AG08396 (cell line): ENCODE results near the gene GBX1.

Source experiments
- DNase-seq: peaks from one replicate; pipeline ENCODE4 v3.0.0; 2012; ENCODE audit warnings: low spot score, mixed read lengths

Gene GBX1

DNA sequence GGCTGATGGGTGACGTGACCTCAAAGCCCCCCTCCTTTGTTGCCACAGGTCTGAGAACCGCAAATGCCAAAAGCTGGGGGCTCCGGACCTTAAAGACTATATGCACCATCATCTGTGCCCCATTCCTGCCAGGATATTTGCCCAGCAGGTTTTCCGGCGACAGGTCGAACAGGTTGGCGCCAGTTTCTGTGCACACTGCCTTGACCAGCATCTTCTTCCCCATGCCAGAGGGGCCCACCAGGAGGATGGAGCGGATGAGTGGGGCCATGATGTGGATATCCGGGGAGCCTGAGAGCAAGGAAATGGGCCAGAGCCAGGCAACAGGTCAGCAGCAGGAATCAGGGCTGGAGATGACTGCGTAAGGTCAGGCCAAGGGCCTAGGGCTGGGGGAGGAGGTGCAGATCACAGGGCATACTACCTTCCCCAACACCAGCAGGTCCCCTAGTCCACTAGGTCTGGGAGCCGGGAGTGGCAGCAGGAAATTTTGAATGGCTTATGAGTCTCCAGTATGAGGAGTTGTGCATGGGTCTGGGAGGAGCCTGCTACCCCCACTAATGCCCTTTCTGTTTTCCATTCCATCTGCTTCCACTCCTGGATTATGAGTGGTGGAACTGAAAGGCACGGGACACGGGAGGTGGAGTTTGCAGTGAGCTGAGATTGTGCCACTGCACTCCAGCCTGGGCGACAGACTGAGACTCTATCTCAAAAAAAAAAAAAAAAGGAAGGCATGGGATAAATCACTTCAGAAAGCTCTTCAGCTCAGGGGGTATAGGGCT is 25.9 kb upstream of the GBX1 start:
- DNase-seq, result no peak

DNA sequence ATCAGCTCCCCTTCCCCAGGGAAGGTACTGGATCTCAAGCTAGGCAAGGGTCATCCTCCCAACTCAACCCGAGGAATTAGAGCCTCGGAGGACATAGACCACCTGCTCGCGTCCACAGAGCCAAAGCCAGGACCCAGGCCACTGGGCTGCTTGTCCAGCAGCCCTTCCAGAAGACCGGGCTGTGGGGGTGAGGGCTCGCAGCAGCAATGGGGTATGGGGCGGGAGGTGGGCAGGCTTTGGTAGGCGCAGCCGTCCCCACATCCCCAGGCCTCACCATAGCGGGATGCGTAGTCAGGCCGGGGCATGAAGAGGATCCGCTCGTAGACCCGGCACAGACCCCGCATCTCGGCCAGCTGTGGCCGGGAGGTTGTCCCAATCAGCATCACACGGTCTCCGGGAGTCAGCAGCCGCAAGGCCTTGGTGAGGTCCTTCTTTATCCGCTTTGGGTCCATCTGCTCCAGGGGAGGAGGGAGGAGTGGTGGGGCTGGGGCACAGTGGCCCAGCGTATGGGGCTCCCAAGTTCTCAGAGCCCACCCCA is 24.6 kb upstream of the GBX1 start:
- DNase-seq, result no peak

DNA sequence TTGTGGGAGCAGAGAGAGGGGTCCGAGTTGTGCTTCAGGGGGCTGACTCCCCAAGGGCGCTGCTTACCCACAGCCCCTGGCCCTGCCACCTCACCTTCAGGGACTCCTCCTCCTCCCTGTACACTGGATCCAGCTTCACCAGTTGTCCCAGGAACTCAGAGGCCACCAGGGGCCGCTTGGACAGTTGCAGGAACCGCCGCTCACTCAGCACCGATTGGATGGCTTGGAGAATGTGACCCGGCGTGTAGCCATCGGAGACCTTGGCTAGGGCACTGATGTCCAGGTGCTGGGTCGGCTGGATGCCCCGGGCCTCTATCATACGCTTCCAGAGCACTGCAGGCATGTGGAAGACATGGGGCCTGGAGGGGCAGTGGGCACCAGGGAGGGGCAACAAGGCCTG is 24.1 kb upstream of the GBX1 start:
- no peak for DNase-seq

GRCh38 chr7:151189038-151189437 is 21.5 kb upstream of the GBX1 start:
- DNase-seq, result no peak

GRCh38 chr7:151188252-151188542 is 20.7 kb upstream of the GBX1 start:
- no peak for DNase-seq

DNA sequence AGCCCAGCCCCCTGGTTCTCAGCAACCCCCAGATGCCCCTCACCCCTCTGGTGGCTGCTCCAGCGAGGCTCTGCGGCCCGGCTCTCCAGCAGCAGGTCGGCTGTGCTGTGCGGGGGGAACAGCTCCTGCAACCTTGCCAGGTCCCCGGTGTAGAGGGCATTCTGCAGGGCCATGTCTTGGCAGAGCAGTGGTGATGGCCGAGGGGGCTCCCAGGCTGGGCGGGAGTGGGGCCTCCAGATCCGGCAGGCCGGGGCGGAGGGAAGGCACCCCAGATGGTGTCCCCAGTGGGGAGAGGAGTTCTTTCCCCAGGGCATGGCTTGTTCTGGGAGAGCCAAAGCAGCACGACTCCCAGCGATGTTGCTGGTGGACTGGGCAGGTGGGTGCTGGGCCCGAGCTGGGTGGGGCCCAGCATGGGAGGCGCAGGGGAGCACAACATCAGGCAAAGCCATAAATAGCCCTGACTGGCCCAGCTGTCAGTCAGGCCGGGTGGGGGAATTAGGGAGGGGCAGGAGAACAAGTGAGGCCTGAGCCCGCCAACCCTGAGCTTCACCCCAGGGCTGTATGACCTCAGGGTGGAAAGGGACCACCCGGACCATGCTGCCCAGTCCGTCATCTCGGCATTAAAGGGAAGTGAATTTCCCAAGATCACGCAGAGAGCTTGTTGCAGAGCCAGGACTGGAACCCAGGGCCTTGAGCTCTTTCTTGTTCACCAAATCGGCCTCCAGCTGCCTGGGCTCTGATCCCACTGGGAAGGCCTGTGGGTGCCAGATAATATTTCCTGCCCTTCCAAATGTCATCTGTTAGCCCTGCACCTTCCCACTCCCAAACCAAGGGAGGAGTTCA is 20.1 kb upstream of the GBX1 start:
- DNase-seq, result no peak

GRCh38 chr7:151186640-151187408 is 19.3 kb upstream of the GBX1 start, which contains the start of gene ASB10:
Gene ASB10, minus strand, starts transcription at chr7:151187250. Its CDS starts 120 bp downstream, at chr7:151187130.
- no peak for DNase-seq

GRCh38 chr7:151185762-151186639 is 18.5 kb upstream of the GBX1 start:
- DNase-seq, result no peak

- DNase-seq, result no peak
These were observed 13.5 kb upstream of the GBX1 start for GRCh38 chr7:151181011-151181431.

GRCh38 chr7:151179946-151180345 is 12.5 kb upstream of the GBX1 start:
- DNase-seq, result no peak

GRCh38 chr7:151179287-151179860 is 11.9 kb upstream of the GBX1 start:
- no peak for DNase-seq

- DNase-seq, result no peak
These were observed 11.3 kb upstream of the GBX1 start for GRCh38 chr7:151178831-151179230.

- DNase-seq, result no peak
These were observed 10.7 kb upstream of the GBX1 start for GRCh38 chr7:151178236-151178635.

DNA sequence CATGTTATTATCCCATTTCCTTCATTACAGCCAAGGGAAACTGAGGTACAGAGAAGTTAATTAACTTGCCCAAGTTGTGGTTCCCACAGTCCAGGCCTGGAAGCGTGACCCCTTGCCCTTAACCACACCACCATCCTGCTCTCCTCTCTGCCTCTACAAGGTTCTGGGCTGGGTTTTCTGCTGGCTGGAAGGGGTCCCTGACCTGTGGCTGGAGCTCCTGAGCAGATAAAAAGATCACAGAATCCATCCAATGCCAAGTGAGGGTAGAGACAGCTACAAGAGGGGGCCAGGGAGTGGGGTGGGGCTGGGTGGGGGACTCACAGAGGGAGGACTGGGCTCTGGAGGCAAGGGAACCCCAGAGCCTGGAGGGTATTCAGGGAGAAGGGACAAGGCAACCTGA is 9.8 kb upstream of the GBX1 start:
- no peak for DNase-seq

DNA sequence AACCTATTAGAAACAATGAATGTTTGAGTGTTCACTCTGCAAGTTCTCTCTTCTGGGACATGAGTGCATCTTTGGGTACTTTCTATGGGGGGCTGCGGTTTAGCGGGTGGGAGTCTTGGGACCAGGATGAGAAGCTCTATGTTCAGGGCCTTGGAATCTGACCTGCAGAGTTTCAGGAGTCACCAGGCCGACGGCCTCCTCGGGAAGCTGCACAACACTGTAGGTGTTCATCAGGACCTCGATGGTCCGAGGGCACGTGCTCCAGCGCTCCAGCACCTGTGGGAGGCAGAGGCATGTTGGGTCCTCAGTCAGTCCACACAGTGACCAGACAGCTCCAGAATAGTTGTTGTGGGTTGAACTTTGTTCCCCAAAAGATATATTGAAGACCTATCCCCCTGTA is 8.9 kb upstream of the GBX1 start:
- no peak for DNase-seq

GRCh38 chr7:151175793-151176311 is 8.4 kb upstream of the GBX1 start:
- DNase-seq, result no peak

- no peak for DNase-seq
These were observed 7.7 kb upstream of the GBX1 start for GRCh38 chr7:151175047-151175792.

DNA sequence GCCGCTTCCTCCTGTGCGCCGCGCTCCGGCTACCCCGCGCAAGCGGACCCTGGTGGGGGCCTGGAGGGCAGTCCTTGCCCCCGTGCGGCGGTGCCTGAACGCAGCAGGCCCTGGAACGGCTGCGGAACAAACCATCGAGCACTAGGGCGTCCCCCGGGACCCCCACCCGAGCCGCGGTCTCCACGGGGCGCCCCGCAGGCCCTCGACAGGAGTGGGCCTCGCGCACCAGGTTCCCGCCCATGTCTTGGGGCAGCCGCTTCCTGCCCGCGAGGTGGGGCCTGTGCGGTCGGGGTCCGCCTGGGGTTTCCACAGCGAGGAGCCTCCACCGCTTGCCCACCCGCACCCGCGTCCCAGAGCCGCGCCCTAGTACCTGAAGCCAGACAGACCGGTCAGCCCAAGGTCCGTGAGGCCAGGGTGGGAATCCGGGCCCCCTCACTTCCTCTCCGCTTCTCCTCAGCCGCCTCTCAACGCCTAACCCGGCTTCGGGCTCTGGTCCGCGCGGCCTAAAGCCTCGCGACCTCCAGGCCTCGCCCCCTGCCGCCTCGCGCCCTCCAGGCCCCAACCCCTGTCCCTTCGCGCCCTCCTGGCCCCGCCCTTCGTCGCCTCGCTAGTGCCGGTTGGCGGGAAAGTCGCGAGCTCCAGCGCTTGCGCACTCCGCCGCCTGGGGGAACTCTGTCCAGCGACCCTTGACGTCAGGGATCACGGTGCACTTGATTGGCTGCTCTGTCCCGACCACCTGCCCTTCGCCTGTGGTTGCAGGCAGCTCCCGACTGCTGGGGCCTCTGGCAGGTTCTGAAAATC is 7.0 kb upstream of the GBX1 start:
- no peak for DNase-seq
